OCI-LY7 (cell line): ENCODE measurements around the gene PPP1R9A.

ENCODE experiments used
- EZH2phosphoT487 ChIP-seq: fragments of 200-600 bp; sonication (generic); IDR thresholded peaks from 2 replicates; pipeline ENCODE4 v1.6.1; 2018; ENCODE audit warnings: low read depth, borderline replicate concordance, mild to moderate bottlenecking, mixed run types, antibody characterized with exemption, low read length, moderate library complexity, mixed read lengths
- TF ChIP-seq, protein P1 (sequence below): fragments of 200-600 bp; sonication (generic); conservative IDR thresholded peaks from 2 replicates; pipeline ENCODE4 v1.5.1; 2014; ENCODE audit warnings: mild to moderate bottlenecking, antibody characterized with exemption, low read length, moderate library complexity, mixed read lengths

DNA sequence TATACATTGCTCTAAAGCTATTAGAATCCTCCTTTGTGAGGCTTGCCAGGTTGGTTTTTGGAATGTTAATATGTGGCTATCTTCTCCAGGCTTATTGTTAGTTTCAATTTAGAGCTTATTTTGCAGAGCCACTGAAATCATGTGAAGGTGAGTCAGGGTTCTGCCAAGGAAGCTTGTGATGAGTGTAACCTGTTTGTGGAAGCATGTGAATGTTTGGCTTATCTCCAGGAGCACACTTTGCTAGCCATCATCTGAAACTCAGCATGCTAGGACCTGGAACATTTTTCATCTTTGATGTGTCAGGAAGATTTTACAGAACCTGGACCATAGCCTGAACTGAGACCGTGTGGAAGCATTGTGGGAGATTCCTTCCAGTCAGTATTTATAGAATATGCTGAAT is 197.3 kb downstream of the PPP1R9A start:
- TF ChIP-seq, protein P1, sequence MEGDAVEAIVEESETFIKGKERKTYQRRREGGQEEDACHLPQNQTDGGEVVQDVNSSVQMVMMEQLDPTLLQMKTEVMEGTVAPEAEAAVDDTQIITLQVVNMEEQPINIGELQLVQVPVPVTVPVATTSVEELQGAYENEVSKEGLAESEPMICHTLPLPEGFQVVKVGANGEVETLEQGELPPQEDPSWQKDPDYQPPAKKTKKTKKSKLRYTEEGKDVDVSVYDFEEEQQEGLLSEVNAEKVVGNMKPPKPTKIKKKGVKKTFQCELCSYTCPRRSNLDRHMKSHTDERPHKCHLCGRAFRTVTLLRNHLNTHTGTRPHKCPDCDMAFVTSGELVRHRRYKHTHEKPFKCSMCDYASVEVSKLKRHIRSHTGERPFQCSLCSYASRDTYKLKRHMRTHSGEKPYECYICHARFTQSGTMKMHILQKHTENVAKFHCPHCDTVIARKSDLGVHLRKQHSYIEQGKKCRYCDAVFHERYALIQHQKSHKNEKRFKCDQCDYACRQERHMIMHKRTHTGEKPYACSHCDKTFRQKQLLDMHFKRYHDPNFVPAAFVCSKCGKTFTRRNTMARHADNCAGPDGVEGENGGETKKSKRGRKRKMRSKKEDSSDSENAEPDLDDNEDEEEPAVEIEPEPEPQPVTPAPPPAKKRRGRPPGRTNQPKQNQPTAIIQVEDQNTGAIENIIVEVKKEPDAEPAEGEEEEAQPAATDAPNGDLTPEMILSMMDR = no peak
- TF ChIP-seq EZH2phosphoT487 = no peak
